Melanocyte of skin (primary cell): Measurements from ENCODE around the gene SPARCL1. TPM values are rescaled to one million over a fixed set of nuclear protein-coding genes. Genes with fewer than 3 reads are reported as not detected.

Source experiments
- total RNA-seq, 2 donors: library from RNA; depleted of rRNA; stranded (reverse); fragments of >200 nt; gene quantifications; 2 replicates each; pipeline ENCODE4 v1.2.3, GENCODE V29; 2012

Gene SPARCL1
- total RNA-seq, result under 1 TPM in 1 of 2 donors, not detected in 1; under 0.01 TPM

GRCh38 chr4:87529187-87529586 lies at the start of gene SPARCL1:
Gene SPARCL1 (minus strand): TSS chr4:87529376. CDS start chr4:87499574, 29,802 bp downstream.

Other genes starting within 250 kb of the SPARCL1 start
- gene HSD17B13, start 206.5 kb downstream of the SPARCL1 start, total RNA-seq, result under 1 TPM in 1 of 2 donors, not detected in 1; under 0.01 TPM
- gene HSD17B11, start 138.2 kb downstream of the SPARCL1 start, total RNA-seq, result 10 to 100 TPM; 41.6 to 61.6 TPM
- 10 to 100 TPM; 13.3 to 17.9 TPM for gene NUDT9, start 106.8 kb downstream of the SPARCL1 start, total RNA-seq
- gene DSPP, start 79.2 kb upstream of the SPARCL1 start, total RNA-seq, result not detected
- not detected for gene DMP1, start 120.9 kb upstream of the SPARCL1 start, total RNA-seq